HG03025 (cell line): Measurements from ENCODE around the gene COL4A2.
"Not testable (repeated sequence)": the region's sequence is repeated elsewhere in the genome, so short reads cannot be mapped to it uniquely, and the experiment has no call there.

Source experiments
- ATAC-seq: cut with Tn5 transposase; IDR thresholded peaks from one replicate; pipeline ENCODE4 v1.9.1; 2021; ENCODE audit warnings: mild to moderate bottlenecking, moderate library complexity; ENCODE audit not compliant: unreplicated experiment, low FRiP score

Gene COL4A2

DNA sequence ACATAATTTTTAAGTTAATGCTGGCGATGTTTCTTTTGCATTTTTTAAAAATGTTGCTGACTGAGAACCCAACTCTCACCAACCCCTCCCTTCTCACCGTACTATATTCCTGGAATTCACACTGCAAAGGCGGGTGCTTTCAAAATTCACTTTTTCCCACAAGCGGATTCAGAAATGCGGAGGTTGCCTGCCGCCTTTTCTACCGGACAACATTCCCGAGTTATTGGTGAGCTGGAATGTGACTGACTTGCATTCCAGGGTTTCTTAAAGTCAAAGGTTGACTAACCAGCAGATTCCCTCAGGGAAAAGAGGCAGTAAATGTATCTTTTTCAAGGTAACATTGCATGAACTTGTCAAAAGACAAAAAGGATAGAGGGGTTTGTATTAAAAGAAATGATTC, 141.1 kb downstream of the COL4A2 start:
- ATAC-seq = no peak

- ATAC-seq = no peak
Measured at GRCh38 chr13:110448677-110449076, 141.6 kb downstream of the COL4A2 start.

GRCh38 chr13:110449219-110450015, 142.3 kb downstream of the COL4A2 start:
- ATAC-seq = no peak

DNA sequence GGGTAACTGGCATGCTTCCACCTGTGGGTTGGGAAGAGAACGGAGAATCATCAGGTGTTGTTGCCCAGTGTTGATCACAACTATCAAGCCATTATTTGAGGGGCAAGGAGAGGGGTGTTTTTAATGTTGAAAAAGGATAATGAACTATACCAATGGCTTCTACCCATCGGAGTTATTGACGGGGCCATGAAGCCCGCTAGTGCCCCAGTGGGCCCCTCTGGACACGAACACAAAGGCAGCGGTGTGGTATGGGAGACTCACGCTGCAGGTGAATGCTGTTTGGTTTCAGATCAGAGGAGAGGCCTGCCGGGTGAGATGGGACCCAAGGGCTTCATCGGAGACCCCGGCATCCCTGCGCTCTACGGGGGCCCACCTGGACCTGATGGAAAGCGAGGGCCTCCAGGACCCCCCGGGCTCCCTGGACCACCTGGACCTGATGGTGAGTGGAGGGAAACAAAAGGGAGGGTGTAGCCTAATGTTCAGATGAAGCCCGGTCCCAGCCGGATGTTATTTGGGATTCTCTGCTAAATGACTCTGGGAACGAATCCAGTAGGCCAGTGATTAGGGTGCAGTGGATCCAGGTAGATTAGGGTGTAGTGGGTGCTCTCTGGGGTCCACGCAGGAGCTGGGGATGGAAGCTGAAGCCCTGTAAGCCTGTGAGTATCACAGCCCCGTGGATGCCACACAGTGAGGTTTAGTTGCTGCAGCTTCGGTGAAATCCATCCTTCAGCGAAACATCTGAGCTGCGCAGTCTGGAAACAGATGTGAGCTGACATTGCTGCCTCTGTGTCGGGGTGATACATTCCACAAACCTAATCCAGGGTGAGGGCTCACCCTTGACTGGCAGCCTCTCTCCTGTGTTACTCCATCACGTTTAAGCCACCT, 143.2 kb downstream of the COL4A2 start:
- ATAC-seq = no peak

GRCh38 chr13:110450941-110451730, 144.1 kb downstream of the COL4A2 start:
- ATAC-seq = no peak

- ATAC-seq = not testable (repeated sequence)
Measured at GRCh38 chr13:110453091-110453490, 146.0 kb downstream of the COL4A2 start.

- no peak for ATAC-seq
Measured at GRCh38 chr13:110453797-110454196, 146.7 kb downstream of the COL4A2 start.

GRCh38 chr13:110454227-110454859, 147.3 kb downstream of the COL4A2 start:
- ATAC-seq = no peak

- ATAC-seq = no peak
Measured at GRCh38 chr13:110454956-110455355, 147.9 kb downstream of the COL4A2 start.

- no peak for ATAC-seq
Measured at GRCh38 chr13:110455444-110455843, 148.4 kb downstream of the COL4A2 start.

DNA sequence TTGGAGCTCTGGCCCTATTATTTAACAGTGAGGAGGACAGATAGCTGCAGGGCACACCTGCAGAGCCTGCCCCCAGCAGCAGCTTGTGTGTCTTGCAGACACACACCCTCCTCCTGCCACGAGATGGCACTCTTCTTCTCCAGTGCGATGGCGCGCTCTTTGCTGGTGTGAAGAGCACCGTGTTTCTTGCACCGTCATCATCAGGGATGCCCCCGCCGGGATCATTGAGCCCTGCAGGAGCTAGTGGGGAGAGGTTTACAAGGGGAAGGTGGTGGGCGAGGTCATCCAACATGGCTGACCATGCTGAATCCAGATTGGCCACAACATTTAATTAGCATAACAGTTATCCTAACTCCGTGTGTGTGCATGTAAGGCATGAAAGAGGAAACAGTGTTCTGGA, 148.9 kb downstream of the COL4A2 start:
- peak; percentile 96 for ATAC-seq

DNA sequence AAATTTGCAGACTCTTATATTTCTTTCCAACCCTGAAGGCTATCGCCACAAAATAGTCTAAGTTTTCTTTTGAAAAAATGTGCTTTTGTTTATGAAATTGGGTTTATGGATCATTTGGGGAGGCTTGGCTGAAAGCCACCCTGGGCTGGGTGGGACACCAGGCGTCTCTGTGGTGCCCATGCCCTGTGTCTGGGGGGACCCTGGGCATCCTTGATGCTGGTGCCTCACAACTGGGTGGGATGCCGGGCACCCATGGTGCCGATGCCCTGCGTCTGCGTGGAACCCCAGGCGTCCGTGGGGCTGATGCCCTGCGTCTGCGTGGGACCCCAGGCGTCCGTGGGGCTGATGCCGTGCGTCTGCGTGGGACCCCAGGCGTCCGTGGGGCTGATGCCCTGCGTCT, 149.5 kb downstream of the COL4A2 start:
- no peak for ATAC-seq

DNA sequence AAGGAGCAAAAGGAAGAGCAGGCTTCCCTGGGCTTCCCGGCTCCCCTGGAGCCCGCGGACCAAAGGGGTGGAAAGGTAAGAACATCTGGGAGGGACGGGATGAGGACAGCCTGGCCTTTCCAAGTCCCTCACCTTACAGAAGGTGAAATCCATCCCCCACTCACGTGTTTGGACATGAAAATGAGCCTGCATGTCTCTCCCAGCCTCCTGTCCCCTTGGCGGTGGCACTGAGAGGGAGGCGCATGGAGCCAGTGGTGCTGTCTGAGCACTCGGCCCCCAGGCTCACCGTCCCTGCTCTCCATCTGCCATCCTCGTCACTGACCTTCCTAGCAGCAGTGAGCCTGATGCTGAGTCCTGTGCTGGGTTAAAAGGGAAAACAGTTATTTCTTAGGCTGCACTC, 150.3 kb downstream of the COL4A2 start:
- ATAC-seq = no peak

DNA sequence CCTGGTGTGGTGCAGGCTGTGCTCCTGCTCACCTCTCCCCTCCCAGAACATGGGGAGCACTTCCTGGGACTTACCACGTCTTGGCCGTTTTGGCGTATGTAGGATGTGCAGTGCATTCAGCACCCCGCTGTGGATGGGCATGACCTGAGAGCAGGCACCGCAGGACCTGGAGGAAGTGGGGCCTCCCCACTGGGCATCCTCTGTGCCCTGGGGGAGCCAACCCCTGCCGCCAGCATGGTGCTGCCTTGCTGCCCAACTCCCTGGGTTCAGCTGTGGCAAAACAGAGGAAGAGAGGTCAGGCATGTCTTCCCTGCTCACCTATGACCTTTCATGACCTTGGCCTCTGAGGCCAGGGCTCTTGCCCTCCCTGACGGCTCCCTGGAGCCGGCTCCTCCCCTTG, 150.9 kb downstream of the COL4A2 start:
- no peak for ATAC-seq

DNA sequence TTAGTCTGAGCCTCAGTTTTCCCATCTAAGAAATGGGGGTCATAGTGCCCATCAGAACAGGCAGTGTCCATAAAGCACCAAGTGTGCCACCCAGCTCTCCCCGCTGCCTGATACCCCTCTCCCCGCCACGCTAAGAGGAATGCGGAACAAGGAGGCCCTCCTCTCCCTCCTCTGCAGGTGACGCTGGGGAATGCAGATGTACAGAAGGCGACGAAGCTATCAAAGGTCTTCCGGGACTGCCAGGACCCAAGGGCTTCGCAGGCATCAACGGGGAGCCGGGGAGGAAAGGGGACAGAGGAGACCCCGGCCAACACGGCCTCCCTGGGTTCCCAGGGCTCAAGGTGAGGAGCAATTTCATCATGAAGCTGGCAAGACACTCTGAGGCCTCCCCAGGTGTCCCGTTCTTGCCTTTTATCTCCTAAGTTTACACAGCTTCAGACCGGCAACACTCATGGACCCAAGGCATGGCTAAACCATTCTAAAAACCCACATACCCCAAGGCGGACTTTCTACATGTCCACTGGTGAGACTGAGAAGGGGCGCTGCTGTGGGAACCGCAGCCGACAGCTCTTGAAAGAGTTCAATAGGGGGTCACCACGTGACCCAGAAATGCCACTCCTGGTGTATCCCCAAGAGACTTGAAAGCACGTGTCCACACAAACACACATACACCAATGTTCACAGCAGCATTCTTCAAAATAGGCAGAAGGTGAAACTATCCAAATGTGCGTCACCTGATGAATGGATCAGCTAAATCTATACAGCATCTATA, 151.7 kb downstream of the COL4A2 start:
- ATAC-seq = no peak

GRCh38 chr13:110462091-110462490, 155.0 kb downstream of the COL4A2 start:
- no peak for ATAC-seq

DNA sequence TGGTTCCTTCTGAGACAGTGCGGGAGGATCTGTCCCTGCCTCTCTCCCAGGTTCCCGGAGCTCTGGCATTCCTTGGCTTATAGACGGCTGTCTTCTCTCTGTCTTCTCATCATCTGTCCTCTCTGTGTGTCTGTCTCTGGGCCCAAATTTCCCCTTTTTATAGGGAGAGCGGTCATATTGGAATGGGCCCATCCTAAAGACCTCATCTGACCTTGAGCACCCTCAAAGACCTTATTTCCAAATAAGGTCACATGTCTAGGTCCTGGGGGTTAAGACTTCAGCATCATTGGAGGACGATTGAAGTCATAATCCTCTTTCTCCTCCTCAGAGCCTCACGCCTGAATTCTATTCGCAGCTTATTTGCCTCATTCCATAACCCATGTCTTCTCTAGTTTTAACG, 156.1 kb downstream of the COL4A2 start:
- no peak for ATAC-seq

GRCh38 chr13:110463871-110464510, 156.9 kb downstream of the COL4A2 start:
- no peak for ATAC-seq
